GM13976 (cell line): Measurements from ENCODE around the gene CARD8.

ENCODE experiments used
- DNase-seq: peaks from one replicate; pipeline ENCODE4 v3.0.0; 2012; ENCODE audit warnings: low spot score
- in situ Hi-C: fragments of 300-500 bp; cut with MboI; formaldehyde crosslinking; loops from one replicate; pipeline ENCODE4 v1.12.0; 2022; ENCODE audit warnings: low sequenced_read_pairs, mixed read lengths, inconsistent platforms; ENCODE audit not compliant: unreplicated experiment
- TF ChIP-seq, protein P1 (sequence below): IDR thresholded peaks from 2 replicates; pipeline ENCODE4 v1.5.1; 2012; ENCODE audit warnings: borderline replicate concordance, mild to moderate bottlenecking; ENCODE audit not compliant: insufficient read depth; ENCODE audit errors: extremely low read depth, missing control alignments, control extremely low read depth

Gene CARD8

DNA sequence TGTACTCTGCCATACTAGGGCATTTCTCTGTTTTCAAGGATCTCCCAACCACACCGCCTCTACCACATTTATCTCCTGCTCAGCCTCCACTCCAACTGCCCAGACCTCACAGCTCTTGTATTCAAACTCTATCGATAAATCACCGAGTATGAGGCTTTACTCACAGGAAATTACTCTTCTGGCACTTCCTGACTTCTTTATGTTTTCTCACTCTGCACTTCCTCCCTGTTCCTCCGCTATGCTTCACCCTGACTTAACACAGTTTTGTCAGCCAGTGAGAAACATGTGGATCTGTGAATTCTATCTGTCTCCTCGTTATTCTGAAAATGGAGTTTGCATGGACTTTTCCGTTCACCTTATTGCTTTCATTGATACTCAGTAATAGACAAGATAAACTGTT lies 2.6 kb upstream of the CARD8 start:
- no peak for DNase-seq
- in situ Hi-C loops: no loop called here
- TF ChIP-seq, protein P1, sequence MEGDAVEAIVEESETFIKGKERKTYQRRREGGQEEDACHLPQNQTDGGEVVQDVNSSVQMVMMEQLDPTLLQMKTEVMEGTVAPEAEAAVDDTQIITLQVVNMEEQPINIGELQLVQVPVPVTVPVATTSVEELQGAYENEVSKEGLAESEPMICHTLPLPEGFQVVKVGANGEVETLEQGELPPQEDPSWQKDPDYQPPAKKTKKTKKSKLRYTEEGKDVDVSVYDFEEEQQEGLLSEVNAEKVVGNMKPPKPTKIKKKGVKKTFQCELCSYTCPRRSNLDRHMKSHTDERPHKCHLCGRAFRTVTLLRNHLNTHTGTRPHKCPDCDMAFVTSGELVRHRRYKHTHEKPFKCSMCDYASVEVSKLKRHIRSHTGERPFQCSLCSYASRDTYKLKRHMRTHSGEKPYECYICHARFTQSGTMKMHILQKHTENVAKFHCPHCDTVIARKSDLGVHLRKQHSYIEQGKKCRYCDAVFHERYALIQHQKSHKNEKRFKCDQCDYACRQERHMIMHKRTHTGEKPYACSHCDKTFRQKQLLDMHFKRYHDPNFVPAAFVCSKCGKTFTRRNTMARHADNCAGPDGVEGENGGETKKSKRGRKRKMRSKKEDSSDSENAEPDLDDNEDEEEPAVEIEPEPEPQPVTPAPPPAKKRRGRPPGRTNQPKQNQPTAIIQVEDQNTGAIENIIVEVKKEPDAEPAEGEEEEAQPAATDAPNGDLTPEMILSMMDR: no peak

DNA sequence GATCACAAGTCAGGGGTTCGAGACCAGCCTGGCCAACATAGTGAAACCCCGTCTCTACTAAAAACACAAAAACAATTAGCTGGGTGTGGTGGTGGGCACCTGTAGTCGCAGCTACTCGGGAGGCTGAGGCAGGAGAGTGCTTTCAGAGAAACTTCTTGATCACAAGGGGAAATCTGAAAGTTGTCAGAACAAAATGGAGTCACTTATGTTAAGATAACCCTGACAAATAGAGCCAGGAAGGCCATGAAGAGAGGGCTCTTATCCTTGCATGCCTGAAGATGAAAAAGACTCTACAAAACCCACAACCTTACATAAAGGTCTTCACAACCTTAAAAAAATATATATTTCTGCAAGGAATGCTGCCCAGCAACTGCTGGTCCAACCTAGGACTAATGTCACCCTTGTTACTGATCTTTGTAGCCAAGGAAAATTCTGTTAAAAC lies 1.2 kb downstream of the CARD8 start:
- in situ Hi-C loops: no loop called here
- TF ChIP-seq, protein P1: no peak
- no peak for DNase-seq

DNA sequence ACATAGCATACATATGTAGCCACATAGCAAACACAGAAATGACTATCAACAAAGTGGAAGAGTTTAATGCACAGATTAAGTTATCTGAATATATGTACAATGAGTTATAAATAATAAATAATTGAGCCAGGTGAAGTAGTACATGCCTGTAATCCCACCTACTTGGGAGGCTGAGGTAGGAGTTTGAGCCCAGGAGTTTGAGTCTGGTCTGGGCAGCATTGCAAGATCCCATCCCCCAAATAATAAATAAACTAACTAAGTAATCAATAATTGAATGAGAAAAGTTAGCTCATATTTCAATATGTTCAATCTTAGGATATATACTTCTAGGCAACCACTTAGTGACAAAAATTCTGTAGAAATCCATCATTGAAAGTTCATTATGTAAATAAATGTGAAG lies 1.7 kb downstream of the CARD8 start:
- DNase-seq: no peak
- TF ChIP-seq, protein P1: no peak
- in situ Hi-C loops: no loop called here

DNA sequence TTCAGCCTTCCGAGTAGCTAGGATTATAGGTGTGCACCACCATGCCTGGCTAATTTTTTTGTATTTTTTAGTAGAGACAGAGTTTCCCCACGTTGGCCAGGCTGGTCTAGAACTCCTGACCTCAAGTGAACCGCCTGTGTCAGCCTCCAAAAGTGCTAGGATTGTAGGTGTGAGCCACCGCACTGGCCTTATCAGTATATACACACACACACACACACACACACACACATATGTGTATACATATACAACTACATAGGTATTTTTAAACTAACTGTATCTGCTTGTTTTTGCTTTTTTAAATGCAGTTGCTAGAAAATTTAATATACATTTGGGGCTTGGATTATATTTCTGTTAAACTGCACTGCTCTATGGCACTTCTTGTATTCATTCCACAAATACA lies 3.1 kb downstream of the CARD8 start:
- DNase-seq: no peak
- TF ChIP-seq, protein P1: no peak
- in situ Hi-C loops: no loop called here

DNA sequence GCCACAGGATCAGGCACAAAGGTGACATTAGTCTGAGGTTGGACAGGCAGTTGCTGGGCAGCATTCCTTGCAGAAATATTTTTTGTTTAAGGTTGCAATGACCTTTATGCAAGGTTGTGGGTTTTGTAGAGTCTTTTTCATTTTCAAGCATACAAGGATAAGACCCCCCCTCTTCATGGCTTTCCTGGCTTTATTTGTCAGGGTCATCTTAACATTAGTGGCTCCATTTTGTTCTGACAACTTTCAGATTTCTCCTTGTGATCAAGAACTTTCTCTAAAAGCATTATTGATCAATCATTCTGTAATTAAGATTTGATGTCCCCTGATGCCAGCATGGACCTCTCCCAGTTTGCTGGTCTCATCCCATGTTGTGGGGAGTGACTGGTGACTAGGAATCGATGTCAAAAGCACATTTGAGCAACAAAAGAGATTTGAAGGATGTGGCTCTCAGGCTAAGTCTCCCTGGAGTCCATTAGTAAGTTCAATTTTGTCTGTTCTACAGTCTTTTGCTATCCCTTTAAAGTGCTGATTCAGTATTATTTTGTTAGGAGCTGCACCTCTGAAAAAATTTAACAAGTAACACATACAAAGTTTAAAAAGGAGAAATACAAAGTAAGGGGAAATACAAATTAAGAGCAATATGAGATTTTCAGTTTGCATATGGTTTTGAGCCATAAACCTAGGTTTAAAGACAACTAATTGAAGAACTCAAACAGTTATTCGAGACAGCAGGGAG lies 5.3 kb downstream of the CARD8 start:
- in situ Hi-C loops: no loop called here

DNA sequence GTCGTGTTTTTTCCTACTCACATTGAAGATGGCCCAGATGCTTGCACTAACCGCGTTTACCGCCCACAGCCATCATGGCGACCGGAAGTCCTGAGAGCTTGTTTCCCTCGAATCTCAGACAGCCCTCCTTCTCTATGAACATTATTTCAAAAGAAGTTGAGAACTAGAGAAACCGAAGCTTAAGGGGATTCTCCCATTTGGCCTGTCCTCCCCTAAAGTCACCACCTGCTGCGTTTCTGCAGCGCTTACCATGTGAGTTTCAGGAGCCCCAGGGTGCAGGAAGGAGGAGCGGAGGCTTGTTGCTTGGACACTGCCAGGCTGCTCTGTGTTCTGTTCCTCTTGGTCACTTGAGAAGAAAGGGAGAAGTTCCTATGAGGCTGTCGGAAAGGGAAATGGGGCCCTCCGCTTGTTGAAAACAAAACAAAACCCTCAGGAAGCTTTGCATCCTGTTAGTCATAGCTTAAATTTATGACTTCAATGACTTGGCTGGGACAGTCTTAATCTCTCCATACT lies 6.2 kb downstream of the CARD8 start:
- in situ Hi-C loops: no loop called here
- peak; percentile 53 for DNase-seq
- TF ChIP-seq, protein P1: no peak

More for the DNA sequence above, 5.3 kb downstream of the CARD8 start:
- TF ChIP-seq, protein P1: no peak
- no peak for DNase-seq
